ENCODE data around the gene BTN1A1.
"Not testable (repeated sequence)": the region's sequence is repeated elsewhere in the genome, so short reads cannot be mapped to it uniquely, and the experiment has no call there.

The BTN1A1 gene

GRCh38 chr6:26537846-26538571, 37.9 kb downstream of the BTN1A1 start, which contains the start of gene HMGN4:
TSS of gene HMGN4 (plus strand) at chr6:26538366. CDS start at chr6:26545207, 6,841 bp downstream.
- DNase-seq = peak; percentile 82 to 86

GRCh38 chr6:26538572-26538902, 38.4 kb downstream of the BTN1A1 start:
- no peak for DNase-seq

GRCh38 chr6:26539071-26539615, 39.0 kb downstream of the BTN1A1 start:
- no peak for DNase-seq

- DNase-seq = no peak
These were observed 41.5 kb downstream of the BTN1A1 start for GRCh38 chr6:26541579-26541978.

GRCh38 chr6:26543953-26544352, 43.9 kb downstream of the BTN1A1 start:
- no peak for DNase-seq

- peak in 1 of 2 experiments; percentile 33 for DNase-seq
These were observed 44.4 kb downstream of the BTN1A1 start for GRCh38 chr6:26544473-26544872.

- no peak for DNase-seq
These were observed 45.5 kb downstream of the BTN1A1 start for GRCh38 chr6:26545627-26546026.

- DNase-seq = not testable (repeated sequence)
These were observed 47.3 kb downstream of the BTN1A1 start for GRCh38 chr6:26547363-26547762.

- DNase-seq = peak; percentile 50 to 80
These were observed 50.3 kb downstream of the BTN1A1 start for GRCh38 chr6:26550250-26550993.

GRCh38 chr6:26552205-26552604, 52.1 kb downstream of the BTN1A1 start:
- no peak for DNase-seq

- DNase-seq = no peak
These were observed 52.6 kb downstream of the BTN1A1 start for GRCh38 chr6:26552640-26553188.

GRCh38 chr6:26553264-26553634, 53.1 kb downstream of the BTN1A1 start:
- peak; percentile 58 to 76 for DNase-seq

GRCh38 chr6:26553635-26554446, 53.7 kb downstream of the BTN1A1 start:
- peak; percentile 73 to 78 for DNase-seq

- no peak for DNase-seq
These were observed 54.3 kb downstream of the BTN1A1 start for GRCh38 chr6:26554447-26554696.

- peak; percentile 33 to 67 for DNase-seq
These were observed 54.8 kb downstream of the BTN1A1 start for GRCh38 chr6:26554697-26555504.

GRCh38 chr6:26555505-26556262, 55.6 kb downstream of the BTN1A1 start:
- no peak for DNase-seq

- DNase-seq = peak; percentile 44 to 70
These were observed 56.4 kb downstream of the BTN1A1 start for GRCh38 chr6:26556263-26557070.

All from NCI-H2081 (cell line).